Measurements from ENCODE around the gene ARFRP1.
A peak's percentile ranks its signal among the peaks of the same experiment; 100 is the strongest.
"Not testable (repeated sequence)": the region's sequence is repeated elsewhere in the genome, so short reads cannot be mapped to it uniquely, and the experiment has no call there.

ARFRP1 gene

GRCh38 chr20:63734946-63735858, 27.4 kb upstream of the ARFRP1 start:
- no peak overlapping the region for H3K4me3 ChIP-seq (ENCODE audit: low read depth, low read length)
- no peak for DNase-seq (ENCODE audit: low read depth)

DNA sequence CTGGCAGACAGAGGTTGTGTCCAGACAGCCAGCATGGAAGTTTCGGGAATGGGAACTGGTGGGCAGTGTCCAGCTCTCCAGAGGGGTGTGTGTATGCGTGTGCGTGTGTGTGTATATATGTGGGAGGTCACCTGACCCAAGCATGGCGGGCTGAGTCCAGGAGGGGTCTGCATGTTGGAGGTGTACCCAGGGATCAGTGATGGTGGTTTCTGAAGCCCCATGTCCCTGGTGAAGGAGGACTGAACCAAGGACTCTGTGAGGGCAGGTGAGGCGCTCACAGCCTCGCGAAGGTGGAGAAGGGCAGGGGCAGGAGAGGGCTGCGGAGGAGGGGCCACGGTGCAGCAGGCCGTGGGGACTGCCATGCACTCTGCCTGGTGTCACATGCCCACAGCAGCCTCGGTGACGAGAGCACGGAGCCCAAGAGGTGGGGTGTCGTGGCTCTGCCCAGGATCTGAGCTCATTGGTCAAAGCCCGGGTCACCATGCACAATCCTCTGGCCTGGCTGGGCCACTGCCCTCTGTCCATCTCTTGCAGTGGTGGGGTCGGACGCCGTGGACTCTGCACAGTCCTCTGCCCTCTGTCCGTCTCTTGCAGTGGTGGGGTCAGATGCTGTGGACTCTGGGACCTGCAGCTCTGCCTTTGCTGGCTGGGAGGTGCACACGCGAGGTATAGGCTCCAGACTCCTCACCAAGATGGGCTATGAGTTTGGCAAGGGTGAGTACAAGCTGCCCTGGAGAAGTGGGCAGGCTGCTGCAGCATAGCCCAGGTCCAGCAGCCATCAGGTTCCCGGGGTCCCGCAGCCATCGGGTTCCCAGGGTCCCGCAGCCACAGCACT, 26.6 kb upstream of the ARFRP1 start:
- H3K4me3 ChIP-seq (ENCODE audit: low read depth, low read length), result no peak overlapping the region
- DNase-seq (ENCODE audit: low read depth), result no peak

DNA sequence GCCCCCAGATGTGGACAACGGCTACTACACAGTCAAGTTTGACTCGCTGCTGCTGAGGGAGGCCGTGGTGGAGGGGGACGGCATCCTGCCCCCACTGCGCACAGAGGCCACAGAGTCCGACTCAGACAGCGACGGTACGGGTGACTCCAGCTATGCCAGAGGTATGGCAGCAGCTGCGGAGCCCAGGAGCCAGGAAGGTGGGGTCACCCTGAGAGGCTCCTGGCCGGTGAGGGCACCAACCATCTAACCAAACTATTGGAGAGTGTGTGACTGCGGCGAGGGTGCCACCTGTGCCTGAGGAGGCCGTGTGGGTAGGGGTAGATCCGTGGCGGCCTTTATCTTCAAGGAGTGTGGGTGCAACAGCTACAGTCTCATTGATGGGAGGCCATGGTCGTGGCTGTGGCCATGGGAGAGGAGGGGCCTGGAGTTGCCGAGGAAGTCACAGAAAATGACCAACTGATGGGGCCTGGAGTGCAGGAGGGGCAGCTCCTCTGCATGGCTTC, 25.9 kb upstream of the ARFRP1 start:
- no peak for DNase-seq (ENCODE audit: low read depth)
- H3K4me3 ChIP-seq (ENCODE audit: low read depth, low read length), result no peak overlapping the region

DNA sequence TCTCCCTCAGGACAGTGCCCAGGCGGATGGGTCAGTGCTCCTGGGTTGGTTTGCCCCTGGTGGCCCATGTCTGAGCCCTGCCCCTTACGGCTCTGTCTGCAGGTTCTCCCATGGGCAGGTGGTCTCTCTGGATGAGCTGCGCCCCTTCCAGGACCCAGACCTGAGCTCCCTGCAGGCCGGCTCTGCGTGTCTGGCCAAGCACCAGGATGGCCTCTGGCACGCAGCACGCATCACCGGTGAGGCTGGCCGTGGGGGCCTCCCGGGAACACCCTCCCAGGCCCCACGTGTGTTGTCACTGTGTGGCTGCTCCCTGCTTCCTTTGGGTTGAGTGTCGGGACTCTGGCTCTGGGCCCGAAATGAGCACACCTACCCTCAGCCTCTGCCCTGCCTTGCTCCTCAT, 25.3 kb upstream of the ARFRP1 start:
- no peak overlapping the region for H3K4me3 ChIP-seq (ENCODE audit: low read depth, low read length)
- no peak for DNase-seq (ENCODE audit: low read depth)

DNA sequence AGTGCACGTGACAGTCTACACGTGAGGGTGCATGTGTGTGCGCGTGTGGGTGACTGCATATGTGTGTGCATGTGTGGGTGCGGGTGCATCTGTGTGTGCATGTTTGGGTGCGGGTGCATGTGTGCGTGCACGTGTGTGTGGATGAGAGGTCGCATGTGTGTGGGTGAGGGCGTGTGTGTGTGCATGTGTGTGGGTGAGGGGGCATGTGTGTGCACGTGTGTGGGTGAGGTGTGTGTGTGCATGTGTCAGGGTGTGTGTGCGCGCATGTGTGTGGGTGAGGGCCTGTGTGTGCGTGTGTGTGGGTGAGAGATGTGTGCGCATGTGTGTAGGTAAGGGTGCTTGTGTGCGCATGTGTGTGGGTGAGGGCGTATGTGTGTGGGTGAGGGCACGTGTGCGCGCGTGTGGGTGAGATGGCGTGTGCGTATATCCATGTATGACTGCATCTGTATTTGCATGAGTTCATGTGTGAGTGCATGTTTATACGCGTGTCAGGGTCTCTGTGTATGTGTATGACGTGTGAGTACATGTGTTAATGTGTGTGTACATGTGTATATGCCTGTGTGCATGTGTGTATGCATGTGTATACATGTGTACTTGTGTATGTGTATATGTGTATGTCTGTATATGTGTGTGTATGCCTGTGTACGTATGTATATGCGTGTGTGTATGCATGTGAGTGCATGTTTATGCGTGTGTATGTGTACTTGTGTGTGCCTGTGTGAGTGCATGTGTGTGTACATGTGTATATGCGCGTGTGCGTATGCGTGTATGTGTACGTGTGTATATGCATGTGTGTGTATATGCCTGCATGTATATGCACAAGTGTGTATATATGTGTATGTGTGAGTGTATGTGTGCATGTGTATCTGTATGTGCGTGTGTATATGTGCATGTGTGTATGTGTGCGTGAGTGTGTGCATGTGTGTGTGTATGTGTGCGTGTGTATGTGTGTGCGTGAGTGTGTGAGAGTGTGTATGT, 24.6 kb upstream of the ARFRP1 start:
- no peak for DNase-seq (ENCODE audit: low read depth)
- no peak overlapping the region for H3K4me3 ChIP-seq (ENCODE audit: low read depth, low read length)

GRCh38 chr20:63731410-63731809, 23.6 kb upstream of the ARFRP1 start:
- no peak overlapping the region for H3K4me3 ChIP-seq (ENCODE audit: low read depth, low read length)
- no peak for DNase-seq (ENCODE audit: low read depth)

DNA sequence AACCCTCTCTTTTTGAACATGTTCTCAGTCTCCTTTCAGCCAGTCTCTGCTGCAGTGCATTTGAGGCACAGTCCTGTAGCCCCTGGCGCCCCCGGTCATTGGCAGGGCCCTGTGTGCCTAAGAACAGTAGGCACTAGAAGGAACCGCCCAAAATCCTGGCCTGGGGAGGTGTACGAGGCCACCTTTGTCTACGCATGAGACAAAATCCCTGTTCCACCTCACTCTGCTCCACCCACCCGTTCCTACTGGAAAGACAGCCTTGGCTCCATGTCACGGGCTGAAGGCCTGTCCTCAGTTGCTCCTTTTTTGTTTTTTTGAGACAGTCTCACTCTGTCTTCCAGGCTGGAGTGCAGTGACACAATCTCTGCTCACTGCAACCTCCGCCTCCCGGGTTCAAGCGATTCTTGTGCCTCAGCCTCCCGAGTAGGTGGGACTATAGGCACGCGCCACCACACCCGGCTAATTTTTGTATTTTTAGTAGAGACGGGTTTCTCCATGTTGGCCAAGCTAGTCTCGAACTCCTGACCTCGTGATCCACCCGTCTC, 22.5 kb upstream of the ARFRP1 start:
- not testable (repeated sequence) for H3K4me3 ChIP-seq (ENCODE audit: low read depth, low read length)

GRCh38 chr20:63722967-63723622, 15.3 kb upstream of the ARFRP1 start:
- H3K4me3 ChIP-seq (ENCODE audit: low read depth, low read length); DNase-seq (ENCODE audit: low read depth): not testable (repeated sequence)

More for the DNA sequence above, 22.5 kb upstream of the ARFRP1 start:
- not testable (repeated sequence) for DNase-seq (ENCODE audit: low read depth)

DNA sequence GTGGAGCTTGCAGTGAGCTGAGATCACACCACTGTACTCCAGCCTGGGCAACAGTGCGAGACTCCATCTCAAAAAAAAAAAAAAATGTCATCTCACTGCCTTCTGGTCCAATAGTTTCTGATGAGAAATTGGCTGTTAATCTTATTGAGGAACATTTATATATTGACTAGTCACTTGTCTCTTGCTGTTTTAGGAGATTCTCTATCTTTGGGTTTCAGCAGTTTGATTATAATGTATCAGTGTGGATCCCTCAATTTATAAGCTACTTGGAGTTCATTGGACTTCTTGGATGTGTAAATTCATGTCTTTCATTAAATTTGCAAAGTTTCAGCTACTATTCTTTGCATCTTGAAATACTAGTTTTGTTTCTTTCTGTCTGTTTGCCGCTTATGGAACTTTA, 11.2 kb upstream of the ARFRP1 start:
- no peak overlapping the region for H3K4me3 ChIP-seq (ENCODE audit: low read depth, low read length)
- DNase-seq (ENCODE audit: low read depth), result no peak

GRCh38 chr20:63714858-63715257, 7.1 kb upstream of the ARFRP1 start:
- no peak overlapping the region for H3K4me3 ChIP-seq (ENCODE audit: low read depth, low read length)
- no peak for DNase-seq (ENCODE audit: low read depth)

DNA sequence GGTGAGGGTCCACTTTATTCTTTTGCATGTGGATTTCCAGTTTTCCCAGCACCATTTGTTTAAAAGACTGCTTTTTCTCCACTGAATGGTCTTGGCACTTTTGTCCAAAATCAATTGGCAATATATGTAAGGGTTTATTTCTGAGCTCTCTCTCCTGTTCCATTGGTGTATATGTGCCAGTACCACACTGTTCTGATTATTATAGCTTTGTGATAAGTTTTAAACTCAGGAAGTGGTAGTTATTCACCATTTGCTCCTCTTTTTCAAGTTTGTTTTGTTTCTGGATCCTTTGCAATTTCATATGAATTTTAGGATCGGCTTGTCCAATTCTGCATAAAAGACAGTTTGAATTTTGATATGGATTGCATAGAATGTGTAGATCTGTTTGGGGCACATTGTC, 4.4 kb upstream of the ARFRP1 start:
- DNase-seq (ENCODE audit: low read depth), result no peak
- no peak overlapping the region for H3K4me3 ChIP-seq (ENCODE audit: low read depth, low read length)

DNA sequence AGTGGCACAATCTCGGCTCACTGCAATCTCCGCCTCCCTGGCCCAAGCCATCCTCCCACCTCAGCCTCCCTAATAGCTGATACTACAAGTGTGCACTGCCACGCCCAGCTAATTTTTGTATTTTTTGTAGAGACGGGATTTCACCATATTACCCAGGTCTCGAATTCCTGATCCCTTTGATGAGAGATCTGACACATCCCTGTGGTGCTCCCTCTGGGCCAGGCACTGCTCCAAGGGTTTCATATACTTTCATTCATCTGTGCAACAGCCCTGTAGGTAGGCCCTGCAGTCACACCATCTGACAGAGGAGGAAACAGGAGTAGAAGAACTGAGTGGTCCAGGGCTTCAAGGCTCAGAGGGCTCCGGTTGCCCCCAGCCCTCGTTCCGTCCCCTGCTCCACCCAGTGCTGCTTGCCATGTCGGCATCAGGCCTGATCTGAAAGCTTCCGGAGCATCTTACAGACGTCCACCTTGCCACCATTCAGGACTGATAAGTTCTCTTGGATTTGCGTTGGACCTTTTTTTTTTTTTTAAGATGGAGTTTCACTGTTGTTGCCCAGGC, 3.4 kb upstream of the ARFRP1 start:
- DNase-seq (ENCODE audit: low read depth), result no peak
- no peak overlapping the region for H3K4me3 ChIP-seq (ENCODE audit: low read depth, low read length)

- no peak for DNase-seq (ENCODE audit: low read depth)
- peak overlapping the region; percentile 85 for H3K4me3 ChIP-seq (ENCODE audit: low read depth, low read length)
Observed at GRCh38 chr20:63709149-63709527, 1.4 kb upstream of the ARFRP1 start.

GRCh38 chr20:63708301-63709148, 749 bp upstream of the ARFRP1 start:
- H3K4me3 ChIP-seq (ENCODE audit: low read depth, low read length), result peak overlapping the region; percentile 85
- DNase-seq (ENCODE audit: low read depth), result no peak

GRCh38 chr20:63706852-63707557, 771 bp downstream of the ARFRP1 start:
- H3K4me3 ChIP-seq (ENCODE audit: low read depth, low read length), result peak overlapping the region; percentile 85
- no peak for DNase-seq (ENCODE audit: low read depth)

DNA sequence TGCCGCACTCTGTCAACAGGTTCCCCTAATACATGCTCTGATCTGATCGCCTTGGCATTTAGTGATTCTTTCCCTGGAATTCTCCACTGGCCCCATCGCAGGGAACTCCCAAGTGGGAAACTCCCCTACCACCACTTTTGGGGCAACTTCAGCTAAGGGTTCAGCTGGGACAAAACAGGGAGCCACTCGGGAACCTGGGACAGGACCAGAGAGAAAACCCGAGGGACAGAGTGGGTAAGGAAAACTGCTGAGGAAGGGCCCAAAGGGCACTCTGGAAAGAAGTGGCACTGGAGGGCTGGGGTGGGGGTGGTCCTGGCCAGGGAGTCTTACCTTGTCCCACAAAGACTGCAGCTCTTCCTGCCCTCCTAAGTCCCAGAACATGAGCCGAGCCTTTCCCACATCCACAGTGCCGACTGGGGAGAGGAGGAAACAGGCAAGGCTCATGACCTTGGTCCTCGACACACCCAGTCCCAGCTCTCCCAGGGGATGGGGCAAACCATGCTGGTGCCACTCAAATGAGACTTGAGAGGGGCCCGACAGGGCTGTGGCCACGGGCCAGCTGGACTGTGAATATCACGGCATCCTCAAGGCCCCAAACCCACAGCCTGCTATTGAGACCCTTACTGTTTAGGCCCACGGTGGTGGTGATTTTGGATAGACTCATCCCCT, 1.6 kb downstream of the ARFRP1 start:
- DNase-seq (ENCODE audit: low read depth), result no peak
- H3K4me3 ChIP-seq (ENCODE audit: low read depth, low read length), result peak overlapping the region; percentile 85
